ENCODE results near the gene STX11. TPM values are rescaled to one million over a fixed set of nuclear protein-coding genes. Genes with fewer than 3 reads are reported as not detected.

Gene STX11
- total and polyA plus RNA-seq, 10 of the 15 experiments (the other 5 are each of a cell fraction or from before 2014, with no cell fraction given) = 0.66 to 38.1 (median 19.8) TPM

- TF ChIP-seq HSF1 (IDR thresholded peaks at IDR 0.05; ENCODE audit: low read depth, low read length) (no peak), PAX5 (IDR thresholded peaks at IDR 0.05; ENCODE audit: borderline replicate concordance, low read depth, low read length) (peak; percentile 56; the same call in 1 of the 2 replicates), ZBED1 (IDR thresholded peaks at IDR 0.05; ENCODE audit: borderline replicate concordance) (no peak), NFYA (IDR thresholded peaks at IDR 0.05; ENCODE audit: borderline replicate concordance, low read depth, low read length) (no peak), IRF3 (IDR thresholded peaks at IDR 0.05) (no peak), E4F1 (IDR thresholded peaks at IDR 0.05; ENCODE audit: borderline replicate concordance, partially characterized antibody) (no peak), HDAC6 (IDR thresholded peaks at IDR 0.05; ENCODE audit: unreplicated experiment) (no peak), E2F4 (IDR thresholded peaks at IDR 0.05; ENCODE audit: low read depth, low read length) (0 out of 2 replicates have a peak, but pooled peaks have one; percentile 41), SREBF2 (IDR thresholded peaks at IDR 0.05; ENCODE audit: low read length) (peak; percentile 100), RUNX3 (IDR thresholded peaks at IDR 0.05; ENCODE audit: low read length) (peak; percentile 83), NKRF (conservative IDR thresholded peaks at IDR 0.05) (peak; percentile 66; the same call in 1 of the 2 replicates), SMARCA5 (IDR thresholded peaks at IDR 0.05) (peak; percentile 99), NRF1 (conservative IDR thresholded peaks at IDR 0.05; ENCODE audit: low read depth, low read length) (no peak), SUZ12 (IDR thresholded peaks at IDR 0.05; ENCODE audit: unreplicated experiment) (no peak), POLR2AphosphoS5 (IDR thresholded peaks at IDR 0.05; ENCODE audit: low read length) (peak; percentile 83), ZBTB4 (CRISPR knock-in tag; IDR thresholded peaks at IDR 0.05) (no peak), RELA (IDR thresholded peaks at IDR 0.05; ENCODE audit: borderline replicate concordance, partially characterized antibody) (peak; percentile 77), SPI1 (IDR thresholded peaks at IDR 0.05; ENCODE audit: borderline replicate concordance, insufficient read depth, low read depth, low read length) (no peak)
These were observed 65.8 kb downstream of the STX11 start (continued) for GRCh38 chr6:144215932-144216667.

Measured in GM12878 (cell line).